OCI-LY3 (cell line): Measurements from ENCODE around the gene DNAJC2.
"Not testable (repeated sequence)": the region's sequence is repeated elsewhere in the genome, so short reads cannot be mapped to it uniquely, and the experiment has no call there.

Experiments used
- CTCF ChIP-seq: fragments of 200-600, 300-600 bp; sonication (generic); IDR thresholded peaks from 2 replicates; pipeline ENCODE4 v1.5.1; 2014; ENCODE audit warnings: antibody characterized with exemption, low read length, low read depth
- EZH2phosphoT487 ChIP-seq: fragments of 200-600 bp; shearing (Covaris generic); IDR thresholded peaks from 2 replicates; pipeline ENCODE4 v1.6.1; 2018; ENCODE audit warnings: antibody characterized with exemption, mixed run types, low read depth

DNA sequence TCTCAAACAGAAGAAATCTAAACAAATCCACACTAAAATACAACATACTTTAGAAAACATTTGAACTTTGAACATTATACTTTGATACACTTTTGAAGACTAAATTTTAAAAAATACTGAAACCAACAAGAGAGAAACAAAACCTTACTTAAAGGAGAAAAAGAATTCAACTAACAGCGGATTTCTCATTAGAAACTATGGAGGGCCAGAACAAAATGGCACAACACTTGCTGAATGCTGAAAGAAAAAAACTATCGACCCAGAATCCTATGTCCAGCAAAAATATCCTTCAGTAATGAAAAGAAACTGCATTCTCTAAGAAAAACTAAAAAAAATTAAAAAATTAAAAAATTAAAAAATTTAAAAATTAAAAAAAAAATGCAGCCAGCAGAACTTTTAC is 80.5 kb downstream of the DNAJC2 start:
- TF ChIP-seq CTCF, EZH2phosphoT487: not testable (repeated sequence)
